CD4-positive, alpha-beta T cell treated with Interleukin-21 for 1 hour (primary cell): Measurements from ENCODE around the gene GUCA1A.

ENCODE experiments used
- DNase-seq: peaks from one replicate; pipeline ENCODE4 v3.0.0-alpha.2; 2020

GUCA1A gene

DNA sequence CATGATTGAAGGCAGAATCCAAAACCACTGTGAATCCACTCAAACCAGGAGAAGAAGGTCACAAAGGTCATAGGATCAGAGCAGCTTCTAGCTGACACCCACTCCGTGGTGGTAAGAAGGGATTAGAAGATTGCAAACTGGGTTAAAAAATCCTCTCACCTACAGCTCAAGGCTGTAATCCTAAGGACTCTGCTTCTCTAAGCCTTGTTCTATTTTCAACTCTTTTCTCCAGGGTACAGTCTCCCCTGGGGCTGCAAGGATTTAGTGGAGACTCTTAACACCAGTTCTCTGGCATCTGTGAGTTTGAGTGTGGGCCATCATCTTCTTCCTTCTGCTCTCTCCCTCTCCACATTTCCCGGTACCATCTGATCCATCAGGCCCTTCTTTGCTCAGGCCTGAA lies at the start of gene GUCA1A:
Gene GUCA1A, plus strand, starts transcription at position 264 of the 400 bp plus-strand sequence. CDS start 250 bp downstream, outside the sequence.
- no peak for DNase-seq

DNA sequence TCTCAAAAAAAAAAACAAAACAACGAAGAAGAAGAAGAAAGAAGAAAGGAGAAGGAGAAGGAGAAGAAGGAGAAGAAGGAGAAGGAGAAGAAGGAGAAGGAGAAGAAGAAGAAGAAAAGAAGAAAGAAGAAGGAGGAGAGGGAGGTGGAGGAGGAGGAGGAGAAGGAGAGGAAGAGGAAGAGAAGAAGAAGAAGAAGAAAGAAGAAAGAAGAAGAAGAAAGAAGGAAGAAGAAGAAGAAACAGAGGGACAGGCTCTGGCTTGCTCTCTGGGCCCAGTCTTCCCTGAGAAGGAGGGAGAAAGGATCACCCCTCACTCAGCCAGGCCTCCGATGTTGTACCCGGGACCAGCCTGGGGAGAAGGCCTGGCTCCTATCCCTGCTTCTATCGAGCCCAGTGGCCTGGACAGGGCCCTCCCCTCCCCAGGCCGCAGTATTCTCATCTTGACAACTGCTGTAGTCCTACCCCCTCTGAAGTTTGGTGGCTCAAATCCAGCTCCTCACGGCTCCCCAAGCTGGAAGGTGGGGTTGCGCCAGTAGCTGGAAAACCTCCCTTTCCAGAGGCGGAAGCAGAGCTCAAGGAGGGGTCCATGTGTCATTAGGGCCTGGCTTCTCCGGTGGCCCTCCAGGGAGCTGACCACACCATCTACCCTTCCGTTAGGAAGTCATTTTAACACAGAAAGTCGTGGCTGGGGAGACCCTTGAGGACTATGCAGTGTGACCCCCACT lies 49.6 kb upstream of the GUCA1A start:
- DNase-seq, result no peak

DNA sequence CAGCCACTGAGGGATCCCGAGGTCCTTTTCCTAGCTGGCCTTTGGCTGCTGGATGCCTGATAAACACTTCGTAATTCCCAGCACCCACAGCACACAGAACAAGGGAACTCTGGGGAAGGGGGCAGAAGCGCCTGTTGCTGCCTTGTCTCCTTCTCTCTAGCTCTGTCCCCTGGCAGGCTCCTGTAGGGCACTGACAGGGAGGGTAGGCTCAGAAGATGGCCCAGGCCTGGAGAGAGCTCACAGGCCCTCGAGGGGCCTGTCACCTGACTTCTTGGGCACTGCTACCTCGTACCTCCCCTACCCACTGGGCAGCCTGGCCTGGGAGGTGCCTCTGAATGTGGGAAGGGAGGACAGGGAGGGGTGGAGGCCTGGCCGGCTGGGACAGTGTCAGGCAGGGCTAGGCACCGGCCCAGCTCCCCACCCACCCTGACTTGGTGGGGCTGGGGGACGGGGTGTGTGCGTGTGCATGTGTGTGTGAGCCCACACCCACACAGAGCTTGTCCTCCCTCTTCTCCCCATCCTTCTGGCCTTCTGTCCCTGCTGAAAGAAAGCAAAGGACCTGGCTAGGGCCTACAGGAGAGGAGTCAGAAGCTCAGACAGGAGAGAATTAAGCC lies 48.8 kb upstream of the GUCA1A start:
- DNase-seq, result no peak

DNA sequence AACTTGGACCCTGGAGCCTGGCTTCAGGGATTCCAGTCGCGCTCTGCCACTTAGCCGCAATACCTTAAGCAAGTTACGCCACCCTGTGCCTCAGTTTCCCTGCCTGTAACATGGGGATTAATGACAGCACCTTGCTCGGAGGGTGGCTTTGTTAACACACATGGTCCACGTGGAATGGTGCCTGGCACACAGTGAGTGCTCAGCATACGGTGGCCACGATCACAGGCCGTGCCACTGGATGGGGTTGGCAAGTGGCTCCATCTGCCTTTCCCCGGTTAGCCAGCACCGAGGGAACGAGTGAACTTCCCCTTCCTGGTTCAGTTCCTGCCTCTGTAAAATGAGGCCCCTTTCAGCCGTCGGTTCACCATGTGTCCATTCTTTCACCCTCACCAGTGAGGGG lies 47.9 kb upstream of the GUCA1A start:
- DNase-seq, result no peak

DNA sequence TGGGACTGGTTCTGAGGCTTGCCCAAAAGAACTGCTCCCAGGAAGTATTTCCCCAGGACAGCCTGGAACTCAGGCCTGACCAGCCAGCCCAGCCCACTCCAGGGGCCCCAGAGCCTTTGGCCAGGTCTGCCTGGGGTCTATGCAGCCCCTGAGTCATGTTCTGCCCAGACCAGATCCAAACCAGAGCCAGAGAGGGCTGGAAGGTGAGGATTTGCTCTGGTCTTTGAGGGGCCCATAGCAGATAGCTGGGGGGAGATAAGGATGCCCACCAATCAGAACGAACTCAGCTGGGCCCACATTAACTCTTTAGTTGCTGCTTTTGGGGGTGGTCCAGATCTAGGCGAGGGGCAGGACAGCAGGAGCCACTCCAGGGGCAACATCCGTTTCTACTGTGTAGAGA lies 47.5 kb upstream of the GUCA1A start:
- no peak for DNase-seq

DNA sequence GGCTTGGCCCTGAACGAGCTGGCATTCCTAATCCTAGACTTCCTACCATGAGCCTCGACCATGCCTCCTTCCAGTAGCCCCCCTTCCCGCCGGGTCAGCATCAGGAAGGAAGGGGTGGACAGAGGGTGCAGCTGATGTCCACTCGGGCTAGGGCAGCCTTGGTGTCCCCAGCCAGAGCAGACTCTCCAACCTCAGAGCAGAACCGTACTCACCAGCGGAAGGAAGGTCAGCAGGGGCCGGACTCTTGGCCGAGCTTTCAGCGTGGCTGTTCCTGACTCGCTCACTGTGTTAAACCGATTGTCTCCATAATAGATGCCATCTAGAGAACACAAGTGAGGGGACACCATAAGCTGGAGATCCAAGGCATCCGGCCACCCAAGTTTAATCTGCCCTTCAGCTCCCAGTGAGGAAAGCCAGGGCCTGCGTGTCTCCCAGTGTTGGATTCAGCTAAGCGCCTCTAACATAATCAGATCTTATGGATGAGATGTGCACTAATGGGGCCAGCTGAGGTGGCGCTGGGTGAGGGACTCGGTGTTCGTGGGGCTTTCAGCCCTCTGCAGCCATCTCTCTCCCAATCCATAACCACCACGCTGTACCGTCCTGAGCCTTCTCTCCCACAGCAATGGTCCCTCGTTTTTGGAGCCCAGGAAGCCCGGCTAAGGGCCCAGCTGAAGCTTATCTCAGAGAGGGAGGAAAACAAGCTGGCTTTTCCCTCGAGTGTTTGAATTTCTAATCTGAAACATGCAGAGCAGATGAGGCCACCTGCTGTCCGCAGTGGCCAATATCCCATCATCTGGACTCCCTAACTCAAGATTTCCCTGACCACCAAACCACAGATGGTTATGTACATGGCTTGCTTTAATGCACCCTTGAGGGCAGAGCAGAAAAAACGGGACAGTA lies 44.5 kb upstream of the GUCA1A start:
- DNase-seq, result no peak

DNA sequence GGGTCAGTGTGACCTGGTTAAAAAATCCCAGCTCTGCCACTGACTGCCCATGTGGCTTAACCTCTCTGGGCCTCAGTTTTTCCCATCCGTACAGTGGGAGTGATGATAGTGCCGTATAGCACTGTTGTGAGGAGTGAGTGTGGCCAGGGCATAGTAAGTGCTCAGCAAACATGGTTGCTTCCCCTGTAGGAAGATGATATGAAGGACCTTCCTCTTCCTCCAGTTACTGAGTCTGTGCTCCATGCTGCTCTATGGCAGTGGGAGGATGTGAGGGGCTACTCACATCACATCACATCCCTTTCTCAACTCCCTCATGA lies 43.8 kb upstream of the GUCA1A start:
- no peak for DNase-seq

DNA sequence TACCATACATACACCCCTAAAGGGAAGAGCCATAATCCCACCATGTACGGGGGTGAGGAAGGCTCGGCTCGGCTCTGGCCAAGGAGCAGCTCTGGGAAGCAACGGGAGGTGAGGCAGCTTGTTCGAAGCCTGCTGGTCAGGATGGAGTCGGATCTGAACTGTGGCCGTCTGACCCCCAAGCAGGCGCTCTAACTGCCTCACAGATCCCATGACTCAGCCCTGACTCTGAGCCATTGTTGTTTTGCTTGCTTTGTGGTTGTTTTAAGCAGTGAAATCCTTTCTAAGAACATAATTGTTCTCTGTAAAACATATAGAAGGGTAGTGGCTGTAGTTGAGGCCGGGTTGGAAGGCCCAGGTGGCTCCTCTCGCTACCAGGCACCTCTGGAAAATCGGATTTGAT lies 41.6 kb upstream of the GUCA1A start:
- DNase-seq, result no peak

DNA sequence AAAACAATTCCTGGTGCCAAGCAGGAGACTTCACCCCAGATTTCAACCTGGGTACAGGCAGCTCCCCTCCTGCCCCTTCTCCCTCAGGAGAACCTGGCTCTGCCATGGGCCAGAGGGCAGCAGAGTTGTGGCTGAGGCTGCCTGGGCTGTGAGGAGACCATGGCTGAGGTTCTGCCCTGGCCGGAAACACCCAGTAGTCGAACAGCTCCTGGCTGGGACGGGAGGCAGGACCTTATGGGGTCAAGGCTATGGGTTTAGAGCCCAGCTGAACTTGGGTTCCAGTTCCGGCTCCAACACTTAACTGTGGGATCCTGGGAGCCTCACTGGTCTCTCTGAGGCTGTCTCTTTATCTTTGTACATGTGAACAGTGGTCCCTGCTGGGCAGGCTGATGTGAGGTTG lies 39.2 kb upstream of the GUCA1A start:
- DNase-seq, result no peak

DNA sequence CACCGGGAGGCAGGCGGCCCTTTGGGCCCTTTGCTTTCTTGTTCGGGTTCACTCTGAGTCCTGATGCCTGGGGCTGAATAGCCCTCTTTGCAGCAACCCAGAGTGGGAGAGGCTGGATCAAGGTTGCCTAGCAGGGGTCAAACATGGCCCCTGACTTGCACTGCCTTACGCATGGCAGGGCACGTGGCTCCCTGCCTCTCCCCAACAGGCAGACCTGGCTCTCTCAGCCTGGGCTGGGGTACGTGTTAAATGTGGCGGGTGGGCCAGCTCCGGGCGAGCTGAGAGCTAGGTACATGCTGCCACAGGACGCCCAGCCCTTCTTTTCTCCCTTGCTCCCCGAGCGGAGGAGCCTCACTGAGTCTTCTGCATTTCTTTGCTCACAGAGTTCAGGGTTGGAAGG lies 38.0 kb upstream of the GUCA1A start:
- no peak for DNase-seq

DNA sequence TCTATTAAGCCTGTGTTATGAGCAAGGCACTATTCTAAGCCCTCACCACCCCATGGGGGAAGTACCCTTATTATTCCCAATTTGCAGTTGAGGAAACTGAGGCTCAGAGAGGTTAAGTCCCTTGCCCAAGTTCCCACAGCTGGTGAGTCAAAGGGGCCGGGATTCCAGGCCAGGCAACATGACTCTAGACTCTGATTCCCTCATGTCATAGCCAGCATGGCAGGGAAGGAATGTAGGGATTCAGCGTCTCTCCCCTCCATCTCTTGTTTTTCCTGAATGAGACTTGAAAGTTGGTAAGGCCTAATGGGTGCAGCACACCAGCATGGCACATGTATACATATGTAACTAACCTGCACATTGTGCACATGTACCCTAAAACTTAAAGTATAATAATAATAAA lies 37.4 kb upstream of the GUCA1A start:
- no peak for DNase-seq

DNA sequence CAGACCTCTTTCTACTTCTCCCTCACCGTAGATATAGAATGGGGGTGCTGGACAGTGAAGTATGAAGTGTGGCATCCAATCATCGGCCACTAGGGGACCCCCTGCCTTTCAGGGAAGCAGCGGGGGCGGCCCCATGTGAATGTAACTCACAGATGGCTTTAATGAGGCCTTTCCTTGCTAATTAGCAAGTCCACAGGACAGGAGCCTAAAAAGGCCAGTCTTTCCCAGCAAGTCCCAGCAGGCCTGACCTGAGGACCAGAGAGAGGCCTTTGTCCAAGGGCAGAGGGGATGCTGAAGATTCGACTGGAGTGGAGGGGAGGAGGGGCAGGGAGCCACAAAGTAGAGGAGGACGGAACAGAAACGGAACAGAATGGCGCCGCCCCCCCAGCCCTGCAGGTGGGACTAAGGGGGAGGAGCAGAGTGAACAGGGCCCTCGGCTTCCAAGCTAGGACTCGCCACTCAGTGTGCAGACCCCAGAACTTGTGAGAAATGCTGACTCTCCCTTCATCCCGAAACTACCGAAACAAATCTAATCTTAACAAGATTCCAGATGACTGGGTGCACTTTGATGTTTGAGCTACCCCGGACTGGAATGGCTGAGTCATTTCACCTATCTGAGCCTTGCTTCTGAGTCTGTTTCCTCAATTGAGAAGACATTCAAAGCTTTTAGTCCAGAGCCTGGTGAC lies 36.5 kb upstream of the GUCA1A start:
- DNase-seq, result no peak

DNA sequence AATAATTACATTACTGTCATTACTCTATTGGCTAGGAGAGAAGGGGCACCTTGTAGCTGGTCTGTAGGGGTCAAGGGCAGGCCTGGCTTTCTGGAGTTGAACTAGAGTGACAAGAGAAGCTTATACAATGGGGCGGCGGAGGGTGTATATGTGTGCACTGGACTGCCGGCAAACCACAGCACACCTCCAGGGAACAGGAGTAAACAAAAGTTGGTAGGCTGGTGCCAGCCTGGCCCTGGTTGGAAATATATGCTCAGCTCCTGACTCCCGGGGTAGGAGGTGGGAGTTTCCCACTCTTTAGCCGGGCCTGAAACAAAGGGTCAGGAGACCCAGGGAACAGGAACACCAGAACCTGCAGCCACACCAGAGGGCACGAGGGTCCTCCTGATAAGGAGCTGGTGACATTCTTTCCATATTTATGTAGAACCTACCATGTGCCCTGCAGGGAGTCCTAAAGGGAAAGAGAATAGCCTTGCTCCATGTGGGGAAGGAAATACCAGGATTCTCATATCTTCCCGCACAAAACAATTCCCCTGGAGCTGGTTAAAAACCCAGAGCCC lies 35.9 kb upstream of the GUCA1A start:
- no peak for DNase-seq

DNA sequence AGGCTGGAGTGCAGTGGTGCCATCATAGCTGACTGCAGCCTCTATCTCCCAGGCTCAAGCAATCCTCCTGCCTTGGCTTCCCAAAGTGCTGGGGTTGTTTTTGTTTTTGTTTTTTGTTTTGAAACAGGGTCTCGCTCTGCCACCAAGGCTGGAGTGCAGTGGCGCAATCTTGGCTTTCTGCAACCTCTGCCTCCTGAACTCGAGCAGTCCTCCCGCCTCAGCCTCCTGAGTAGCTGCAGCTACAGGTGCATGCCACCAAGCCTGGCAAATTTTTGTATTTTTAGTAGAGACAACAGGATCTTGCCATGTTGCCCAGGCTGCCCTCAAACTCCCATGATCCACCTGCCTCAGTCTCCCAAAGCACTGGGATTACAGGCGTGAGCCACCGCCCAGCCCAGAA lies 35.0 kb upstream of the GUCA1A start:
- no peak for DNase-seq

DNA sequence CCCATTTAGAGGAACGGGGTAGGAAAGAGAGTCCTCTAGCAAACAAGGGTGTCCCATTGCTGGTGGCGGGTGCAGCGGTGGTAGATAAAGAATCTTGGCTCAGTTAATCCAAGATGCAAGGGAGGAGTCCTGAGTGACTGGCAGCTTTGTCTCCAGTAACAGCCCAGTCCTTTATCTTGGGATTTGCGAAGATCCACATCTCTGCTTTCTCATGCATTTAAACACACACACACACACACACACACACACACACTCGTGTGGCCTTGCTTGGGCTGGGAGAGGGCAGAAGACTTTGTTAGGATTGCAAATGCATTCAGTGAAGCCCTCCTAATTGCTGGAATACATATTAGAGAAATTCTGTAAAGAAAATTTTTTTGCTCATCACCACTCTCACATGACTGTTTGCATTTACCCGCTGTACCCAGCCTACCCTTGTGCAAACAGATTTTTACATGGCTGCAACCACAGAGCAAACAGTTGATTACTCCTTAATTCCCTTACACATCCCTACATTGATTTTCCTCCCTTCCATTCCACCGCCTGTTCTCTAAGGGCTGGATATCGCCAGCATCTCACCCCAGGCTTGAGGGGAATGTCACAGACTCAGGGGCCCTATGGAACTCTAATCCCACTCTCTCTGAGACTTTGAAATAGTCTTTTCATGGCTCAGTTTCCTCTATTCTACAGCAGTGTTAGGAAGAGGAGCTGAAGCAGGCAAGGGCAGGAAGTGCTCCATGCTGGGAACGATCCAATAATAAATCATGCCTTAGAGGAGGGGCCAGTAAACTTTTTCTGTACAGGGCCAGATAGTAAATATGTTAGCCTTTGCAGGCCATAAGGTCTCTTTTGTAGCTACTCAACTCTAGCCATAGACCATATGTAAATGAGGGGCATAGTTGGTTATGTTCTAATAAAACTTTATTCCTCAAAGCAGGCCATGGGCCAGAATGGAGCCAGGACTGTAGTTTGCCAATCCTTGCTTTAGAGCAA lies 34.2 kb upstream of the GUCA1A start:
- DNase-seq, result no peak

DNA sequence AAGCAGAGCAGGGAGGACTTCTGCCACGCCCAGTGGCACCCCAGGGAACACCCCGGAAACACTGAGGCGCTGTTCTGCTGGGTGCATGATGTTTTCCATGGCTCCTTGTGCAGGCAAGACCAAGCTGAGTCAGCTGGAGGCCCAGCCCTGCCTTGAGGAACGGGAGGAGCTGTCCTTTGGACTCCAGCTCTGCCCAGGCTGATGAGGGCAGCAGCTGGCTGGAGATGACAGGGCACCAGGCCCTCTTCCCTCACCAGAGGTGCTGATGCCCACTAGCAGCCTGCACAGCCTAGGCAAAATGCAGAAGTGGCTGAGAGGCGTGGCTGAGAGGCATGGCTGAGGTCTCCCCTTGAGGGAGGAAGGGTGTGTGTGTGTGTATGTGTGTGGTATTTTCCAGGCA lies 33.1 kb upstream of the GUCA1A start:
- no peak for DNase-seq

DNA sequence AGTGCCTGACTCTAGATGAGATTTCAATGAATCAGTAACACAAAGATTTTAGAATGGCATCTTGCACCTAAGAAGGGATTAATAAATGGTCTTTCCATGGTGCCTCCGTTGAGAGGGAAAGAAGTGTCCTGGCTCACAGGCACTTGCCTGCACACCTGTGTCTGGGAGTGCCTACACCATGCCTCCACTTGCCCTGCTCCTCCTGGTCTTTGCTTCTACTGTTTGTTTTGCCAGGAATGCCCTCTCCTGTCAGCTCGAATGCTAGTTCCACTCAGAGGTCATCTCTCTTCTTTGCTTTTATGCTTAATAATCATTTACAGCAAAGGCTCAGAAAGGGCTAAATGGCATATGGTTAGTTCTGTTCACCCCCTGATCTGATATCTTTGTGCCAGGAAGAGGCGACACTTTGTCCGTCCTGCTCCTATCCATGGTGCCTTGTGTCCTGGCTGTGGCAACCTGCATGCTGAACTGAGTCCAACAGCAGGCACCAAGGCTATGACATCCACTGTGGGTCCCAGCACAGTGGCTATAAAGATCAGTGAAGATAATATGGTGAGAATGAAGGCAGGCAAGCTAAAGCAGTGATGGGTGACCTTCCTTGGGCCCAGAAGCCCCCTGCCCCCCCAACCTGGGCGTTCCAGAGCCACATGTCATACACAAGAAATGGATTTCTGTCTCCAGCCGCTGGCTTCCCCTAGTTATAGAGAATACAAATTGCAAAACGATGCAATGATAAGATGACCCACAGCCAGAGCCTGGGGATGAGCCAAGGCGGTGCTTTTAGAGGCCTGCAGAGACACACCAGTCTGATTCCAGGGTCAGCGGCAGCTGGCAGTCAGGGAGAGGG lies 32.2 kb upstream of the GUCA1A start:
- DNase-seq, result no peak

DNA sequence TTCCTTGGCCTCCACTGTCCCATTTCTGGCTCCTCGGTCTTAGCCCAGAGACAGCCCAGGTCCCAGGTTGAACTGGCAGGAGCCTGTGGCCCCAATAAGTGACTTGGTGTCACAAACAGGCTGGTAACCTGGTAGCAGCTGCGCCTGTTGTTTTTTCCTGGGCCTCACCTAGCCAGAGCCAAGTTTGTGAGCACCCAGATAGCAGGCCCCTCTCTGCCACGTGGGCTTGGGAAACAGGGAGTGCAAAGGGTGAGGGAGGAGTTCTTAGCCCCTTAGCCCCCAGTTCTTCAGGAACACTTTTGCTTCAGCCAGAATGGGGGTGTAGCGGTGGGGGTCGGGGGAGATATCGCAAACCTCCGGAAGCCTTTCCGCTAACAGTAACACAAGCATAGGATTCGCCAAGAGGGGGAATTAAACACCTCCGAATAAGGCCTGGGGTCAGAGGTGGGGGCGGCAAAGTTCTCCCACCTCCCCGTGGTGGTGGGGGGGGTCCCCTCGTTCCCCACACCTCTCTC lies 31.5 kb upstream of the GUCA1A start:
- no peak for DNase-seq

DNA sequence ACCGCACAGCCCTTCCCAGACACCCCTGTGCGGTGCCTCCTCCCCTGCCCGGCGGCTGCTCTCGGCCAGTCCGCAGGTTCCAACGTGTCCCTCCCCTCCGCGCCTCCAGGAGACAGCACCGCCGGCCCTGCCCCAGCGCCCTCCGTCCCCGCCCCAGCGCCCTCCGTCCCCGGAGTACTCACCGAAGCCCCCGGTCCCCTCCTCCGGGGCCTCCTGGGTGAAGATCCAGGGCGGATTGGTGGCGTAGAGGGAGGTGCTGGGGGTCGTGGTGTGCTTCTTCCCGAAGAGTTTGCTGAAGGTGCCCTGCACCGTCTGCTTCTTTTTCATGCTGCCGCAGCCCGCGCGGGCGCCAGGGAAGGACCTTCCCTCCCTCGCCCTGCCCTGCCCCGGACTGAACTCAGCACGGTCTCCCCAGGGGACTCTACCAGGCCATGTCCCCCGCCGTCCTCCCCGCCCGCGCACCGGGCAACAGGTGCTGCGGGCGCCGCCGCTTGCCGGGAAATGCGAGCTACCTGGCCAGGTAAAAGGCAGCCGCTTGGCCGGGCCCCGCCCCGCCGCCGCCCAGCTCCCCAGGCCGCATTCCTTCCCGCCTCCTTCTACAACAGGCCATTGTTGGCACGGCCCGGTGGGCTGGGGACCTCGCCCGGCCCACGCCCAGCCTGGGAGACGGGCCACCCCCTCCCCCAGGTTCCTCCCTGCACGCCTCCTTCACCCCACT lies 30.9 kb upstream of the GUCA1A start, which contains the start of gene C6orf132:
Gene C6orf132, minus strand, starts transcription at position 503 of the 718 bp plus-strand sequence. Its CDS starts 176 bp downstream, at position 327.
- DNase-seq, result no peak

DNA sequence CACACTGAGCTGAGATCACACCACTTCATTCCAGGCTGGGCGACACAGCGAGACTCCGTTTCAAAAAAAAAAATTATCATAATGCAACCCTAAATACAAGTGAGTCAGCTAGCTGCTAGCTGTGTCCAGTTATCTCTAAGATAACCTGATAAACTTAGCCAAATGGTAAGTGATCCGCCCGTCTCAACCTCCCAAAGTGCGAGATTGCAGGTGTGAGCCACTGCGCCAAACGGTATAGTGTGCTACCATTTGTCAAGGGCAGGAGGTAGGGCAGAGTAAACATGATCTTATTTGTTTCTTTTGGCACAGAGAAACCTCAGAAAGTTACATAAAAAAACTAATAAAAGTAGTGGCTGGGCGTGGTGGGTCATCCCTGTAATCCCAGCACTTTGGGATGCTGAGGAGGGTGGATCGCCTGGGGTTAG lies 26.0 kb upstream of the GUCA1A start:
- DNase-seq, result no peak
